Fibroblast of skin of right biceps (primary cell): Measurements from ENCODE around the gene GZMH.
"Not testable (repeated sequence)": the region's sequence is repeated elsewhere in the genome, so short reads cannot be mapped to it uniquely, and the experiment has no call there.

ENCODE experiments used
- DNase-seq: peaks from one replicate; pipeline ENCODE4 v3.0.0-alpha.2; 2013

Gene GZMH

GRCh38 chr14:24591004-24591403 lies 18.5 kb downstream of the GZMH start:
- DNase-seq: not testable (repeated sequence)

GRCh38 chr14:24584402-24584801 lies 25.1 kb downstream of the GZMH start:
- not testable (repeated sequence) for DNase-seq

- no peak for DNase-seq
These were observed 30.9 kb downstream of the GZMH start for GRCh38 chr14:24578558-24578957.

GRCh38 chr14:24576771-24577170 lies 32.7 kb downstream of the GZMH start:
- no peak for DNase-seq

DNA sequence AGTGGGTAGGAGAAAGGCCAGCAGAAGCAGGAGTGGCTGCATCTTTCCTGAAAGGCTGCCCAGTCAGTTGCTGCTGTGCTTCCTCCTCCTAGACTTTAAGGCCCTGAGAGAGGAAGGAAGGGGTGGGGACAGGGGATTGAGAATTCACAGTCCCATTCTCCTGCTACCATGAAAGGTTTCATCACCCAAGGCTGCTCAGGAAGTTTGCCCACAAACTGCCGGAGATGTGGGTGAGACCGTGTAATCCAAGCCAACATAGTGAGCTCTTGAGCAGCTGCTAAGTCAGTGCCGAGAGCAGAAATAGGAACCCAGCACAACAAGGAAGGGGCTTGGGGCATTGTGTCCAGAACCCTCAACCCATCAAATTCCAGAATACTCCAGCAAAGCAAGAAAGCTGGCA lies 33.3 kb downstream of the GZMH start, which contains the start of gene CTSG:
CTSG (minus strand) TSS at position 69 of the 400 bp plus-strand sequence; CDS start at position 42, 27 bp downstream.
- no peak for DNase-seq

DNA sequence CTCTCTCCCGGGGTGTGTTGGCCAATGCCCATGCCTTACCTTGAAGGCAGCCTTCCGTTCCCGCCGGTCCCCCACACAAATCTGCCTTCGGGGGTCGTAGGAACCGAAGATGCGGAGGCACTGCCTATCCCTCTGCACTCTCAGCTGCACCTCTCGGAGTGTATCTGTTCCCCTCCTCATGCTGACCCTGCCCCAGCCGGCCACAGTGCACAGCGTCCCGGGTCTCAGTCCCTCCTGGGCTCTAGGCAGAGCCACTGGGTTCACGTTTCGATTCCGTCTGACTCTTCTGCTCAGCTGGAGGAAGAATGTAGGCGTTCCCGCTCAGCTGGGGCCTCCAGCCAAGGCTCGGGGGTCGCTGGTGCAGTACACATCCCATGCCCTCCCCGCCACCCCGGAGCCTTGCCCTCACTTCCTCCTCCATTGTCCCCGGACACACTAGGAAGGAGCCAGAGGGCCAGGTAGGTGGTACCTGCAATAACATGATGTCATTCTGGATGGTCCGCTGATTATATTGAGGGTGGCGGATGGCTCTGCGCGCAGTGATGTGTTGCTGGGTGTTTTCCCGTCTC lies 35.2 kb downstream of the GZMH start:
- DNase-seq: no peak

DNA sequence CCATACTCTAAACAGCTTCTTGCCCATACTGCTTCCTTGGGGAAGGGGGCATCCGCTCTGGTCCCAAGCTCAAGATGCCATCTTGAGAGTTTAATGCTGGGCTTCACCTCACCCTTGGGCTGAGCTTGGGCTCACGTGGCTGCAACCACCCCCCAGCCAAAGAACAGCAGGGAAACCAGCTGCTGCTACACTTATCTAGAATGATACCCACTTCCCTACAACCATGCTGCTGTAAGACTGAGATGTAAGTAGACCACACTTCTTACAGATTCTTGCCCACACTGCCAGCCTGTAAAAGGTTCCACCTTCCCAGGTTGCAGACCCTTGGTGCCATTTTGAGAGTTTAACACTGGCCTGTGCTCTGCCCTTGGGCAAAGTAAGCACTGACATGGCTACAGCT lies 43.2 kb downstream of the GZMH start:
- DNase-seq: no peak

- no peak for DNase-seq
These were observed 43.7 kb downstream of the GZMH start for GRCh38 chr14:24565766-24566165.

DNA sequence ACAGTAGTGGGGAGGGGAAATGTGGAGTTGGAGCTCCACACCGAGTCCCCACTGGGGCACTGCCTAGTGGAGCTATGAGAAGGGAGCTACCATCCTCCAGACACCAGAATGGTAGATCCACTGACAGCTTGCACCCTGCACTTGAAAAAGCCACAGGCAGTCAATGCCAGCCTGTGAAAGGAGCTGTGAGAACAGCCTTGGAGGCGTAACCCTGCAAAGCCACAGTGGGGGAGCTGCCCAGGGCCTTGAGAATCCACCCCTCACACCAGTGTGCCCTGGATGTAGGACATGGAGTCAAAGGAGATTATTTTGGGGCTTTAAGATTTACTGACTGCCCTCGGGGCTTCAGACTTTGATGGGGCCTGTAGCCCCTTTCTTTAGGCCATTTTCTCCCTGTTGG lies 46.0 kb downstream of the GZMH start:
- DNase-seq: no peak

GRCh38 chr14:24556756-24557155 lies 52.7 kb downstream of the GZMH start:
- DNase-seq: no peak
